Activated CD4-positive, CD25-positive, alpha-beta regulatory T cell (primary cell): ENCODE results near the gene OPHN1.
"Not testable (repeated sequence)": the region's sequence is repeated elsewhere in the genome, so short reads cannot be mapped to it uniquely, and the experiment has no call there.

Experiments
- DNase-seq, 4 experiments: peaks; one replicate each; lab custom pipeline; 2025; lab: John Stamatoyannopoulos, UW

Gene OPHN1

DNA sequence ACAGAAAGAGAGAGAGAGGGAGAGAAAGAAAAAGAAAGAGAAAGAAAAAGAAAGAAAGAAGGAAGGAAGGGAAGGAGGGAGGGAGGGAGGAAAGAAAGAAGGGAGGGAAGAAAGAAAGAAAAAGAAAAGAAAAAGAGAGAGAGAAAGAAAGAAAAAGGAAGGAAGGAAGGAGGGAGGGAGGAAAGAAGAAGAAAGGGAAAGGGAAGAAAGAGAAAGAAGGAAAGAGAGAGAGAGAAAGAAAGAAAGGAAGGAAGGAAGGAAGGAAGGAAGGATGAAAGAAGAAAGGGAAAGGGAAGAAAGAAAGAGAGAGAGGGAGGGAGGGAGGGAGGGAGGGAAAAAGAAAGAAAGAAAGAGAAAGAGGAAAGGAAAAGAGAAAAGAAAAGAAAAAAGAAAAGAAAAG lies 10.8 kb downstream of the OPHN1 start:
- DNase-seq: no peak

GRCh38 chrX:68421636-68422035 lies 11.7 kb downstream of the OPHN1 start:
- no peak for DNase-seq

GRCh38 chrX:68420559-68420958 lies 12.7 kb downstream of the OPHN1 start:
- no peak for DNase-seq

GRCh38 chrX:68419975-68420374 lies 13.3 kb downstream of the OPHN1 start:
- DNase-seq: no peak

DNA sequence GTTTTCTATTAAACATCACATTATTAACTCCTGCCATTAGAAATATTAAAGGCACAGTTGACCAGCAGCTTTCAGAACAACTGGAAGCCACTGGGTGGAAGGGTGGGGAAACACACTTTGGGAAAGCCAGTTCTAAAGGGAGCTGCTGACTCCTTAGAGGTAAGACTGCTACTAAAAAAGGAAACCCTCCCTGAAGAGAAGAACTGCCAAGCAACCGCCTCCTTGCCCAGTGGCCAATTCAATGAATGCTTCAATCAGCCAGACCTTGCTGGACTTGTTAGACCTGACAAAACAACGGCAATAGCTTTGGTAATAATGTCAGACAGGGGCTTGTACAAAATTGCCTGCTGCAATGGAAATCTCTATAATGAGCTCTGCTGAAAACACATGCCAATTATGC lies 15.6 kb downstream of the OPHN1 start:
- no peak for DNase-seq

GRCh38 chrX:68416592-68416991 lies 16.7 kb downstream of the OPHN1 start:
- no peak for DNase-seq

GRCh38 chrX:68415316-68415715 lies 18.0 kb downstream of the OPHN1 start:
- no peak for DNase-seq

GRCh38 chrX:68413254-68413653 lies 20.0 kb downstream of the OPHN1 start:
- DNase-seq: no peak

- no peak for DNase-seq
Observed at GRCh38 chrX:68411729-68412128, 21.6 kb downstream of the OPHN1 start.

GRCh38 chrX:68409194-68409593 lies 24.1 kb downstream of the OPHN1 start:
- DNase-seq: no peak

- no peak for DNase-seq
Observed at GRCh38 chrX:68403522-68403921, 29.8 kb downstream of the OPHN1 start.

DNA sequence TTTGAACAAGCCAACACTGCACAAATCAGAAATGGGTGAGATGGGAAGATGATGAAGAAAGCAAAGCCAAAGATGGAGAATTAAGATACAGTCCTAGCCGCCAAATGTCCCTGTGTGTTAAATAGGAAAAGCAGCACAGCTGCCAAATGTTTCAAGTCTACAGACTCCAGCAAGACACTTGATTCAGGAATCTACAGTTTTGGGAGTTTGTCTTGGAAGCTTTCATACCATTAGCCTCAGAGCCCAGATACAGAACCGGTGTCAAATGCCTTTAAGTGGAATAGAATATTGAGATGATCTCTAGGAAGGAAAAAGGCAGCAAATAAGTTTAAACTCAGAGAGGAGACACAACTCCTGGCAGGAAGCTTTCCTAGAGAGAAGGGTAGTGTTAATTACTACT lies 30.3 kb downstream of the OPHN1 start:
- no peak for DNase-seq

GRCh38 chrX:68402094-68402493 lies 31.2 kb downstream of the OPHN1 start:
- DNase-seq: no peak

GRCh38 chrX:68398291-68398690 lies 35.0 kb downstream of the OPHN1 start:
- no peak for DNase-seq

DNA sequence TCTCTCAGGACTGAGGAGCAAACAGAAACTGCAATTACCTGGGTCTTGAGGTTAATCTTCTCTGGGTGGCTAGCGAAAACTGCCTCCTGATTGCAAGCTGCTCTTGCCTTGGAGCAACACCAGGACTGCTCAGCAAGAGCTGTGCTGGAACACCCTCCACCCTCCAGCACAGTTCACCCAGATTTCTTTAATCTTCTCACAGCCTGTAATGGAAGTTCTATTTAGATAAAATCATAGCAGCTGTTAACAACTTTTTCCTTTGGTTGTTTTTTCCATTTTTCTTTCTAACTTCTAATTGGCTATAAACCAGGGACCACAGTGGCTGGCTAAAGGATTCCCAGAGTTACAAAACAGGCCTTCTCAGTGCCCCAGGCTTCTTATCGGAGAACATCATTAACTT lies 36.3 kb downstream of the OPHN1 start:
- DNase-seq: no peak

DNA sequence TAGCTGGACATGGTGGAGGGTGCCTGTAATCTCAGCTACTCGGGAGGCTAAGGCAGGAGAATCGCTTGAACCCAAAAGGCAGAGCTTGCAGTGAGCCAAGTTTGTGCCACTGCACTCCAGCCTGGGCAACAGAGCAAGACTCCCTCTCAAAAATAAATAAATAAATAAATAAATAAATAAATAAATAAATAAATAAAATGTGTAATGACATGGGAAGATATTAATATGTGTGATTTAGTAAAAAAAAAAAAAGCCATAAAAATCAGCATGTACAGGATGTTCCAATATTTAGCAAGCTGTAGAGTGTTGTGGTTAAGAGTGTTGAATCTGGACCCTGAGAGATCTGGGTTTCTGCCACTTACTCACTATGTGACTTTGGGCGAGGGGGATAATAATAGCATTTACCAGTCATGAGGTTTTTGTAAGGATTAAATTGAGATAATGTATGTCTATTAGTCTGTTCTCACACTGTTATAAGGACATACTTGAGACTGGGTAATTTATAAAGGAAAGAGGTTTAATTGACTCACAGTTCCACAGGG lies 43.8 kb downstream of the OPHN1 start:
- DNase-seq: not testable (repeated sequence)

DNA sequence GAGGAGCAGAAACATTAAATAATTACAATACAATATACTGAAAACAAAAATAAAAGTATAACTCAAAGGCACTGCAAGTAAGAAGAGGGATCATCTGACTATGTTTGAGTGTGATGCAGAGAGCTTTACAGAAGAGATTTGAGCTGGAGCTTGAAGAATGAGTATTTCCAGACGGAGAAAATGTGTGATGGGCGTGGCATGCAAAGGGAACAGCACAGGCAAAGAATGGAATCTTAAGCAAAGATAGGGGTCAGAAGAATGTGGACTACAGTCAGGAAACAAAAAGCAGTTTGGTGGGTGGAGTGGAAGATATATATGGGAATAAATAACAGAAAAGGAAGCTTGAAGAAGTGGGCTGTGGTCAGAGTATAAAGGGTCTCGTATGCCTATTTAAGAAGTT lies 45.5 kb downstream of the OPHN1 start:
- no peak for DNase-seq

DNA sequence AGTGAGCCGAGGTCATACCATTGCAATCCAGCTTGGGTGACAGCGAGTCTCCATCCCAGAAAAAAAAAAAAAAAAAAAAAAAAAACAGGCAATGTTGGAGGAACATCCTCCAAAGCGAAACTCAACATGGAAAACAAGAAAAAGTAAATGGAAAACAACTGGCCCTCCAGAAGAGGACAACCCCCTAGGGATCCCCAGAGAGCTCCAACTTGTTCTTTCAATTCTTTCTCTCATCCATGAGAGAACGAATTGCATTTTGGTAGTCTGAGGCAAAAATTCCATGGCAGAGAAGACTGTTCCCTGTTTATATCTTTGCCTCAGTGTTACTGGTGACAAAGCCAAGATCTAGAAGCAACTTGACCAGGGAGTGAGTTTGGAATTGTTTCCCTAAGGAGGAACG lies 49.8 kb downstream of the OPHN1 start:
- DNase-seq: no peak

DNA sequence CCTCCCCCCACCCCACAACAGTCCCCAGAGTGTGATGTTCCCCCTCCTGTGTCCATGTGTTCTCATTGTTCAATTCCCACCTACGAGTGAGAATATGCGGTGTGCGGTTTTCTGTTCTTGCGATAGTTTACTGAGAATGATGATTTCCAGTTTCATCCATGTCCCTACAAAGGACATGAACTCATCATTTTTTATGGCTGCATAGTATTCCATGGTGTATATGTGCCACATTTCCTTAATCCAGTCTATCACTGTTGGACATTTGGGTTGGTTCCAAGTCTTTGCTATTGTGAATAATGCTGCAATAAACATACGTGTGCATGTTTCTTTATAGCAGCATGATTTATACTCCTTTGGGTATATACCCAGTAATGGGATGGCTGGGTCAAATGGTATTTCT lies 55.7 kb downstream of the OPHN1 start:
- DNase-seq: not testable (repeated sequence)

- no peak for DNase-seq
Observed at GRCh38 chrX:68376373-68376772, 56.9 kb downstream of the OPHN1 start.

- no peak for DNase-seq
Observed at GRCh38 chrX:68375803-68376202, 57.5 kb downstream of the OPHN1 start.

- no peak for DNase-seq
Observed at GRCh38 chrX:68372665-68373064, 60.6 kb downstream of the OPHN1 start.

DNA sequence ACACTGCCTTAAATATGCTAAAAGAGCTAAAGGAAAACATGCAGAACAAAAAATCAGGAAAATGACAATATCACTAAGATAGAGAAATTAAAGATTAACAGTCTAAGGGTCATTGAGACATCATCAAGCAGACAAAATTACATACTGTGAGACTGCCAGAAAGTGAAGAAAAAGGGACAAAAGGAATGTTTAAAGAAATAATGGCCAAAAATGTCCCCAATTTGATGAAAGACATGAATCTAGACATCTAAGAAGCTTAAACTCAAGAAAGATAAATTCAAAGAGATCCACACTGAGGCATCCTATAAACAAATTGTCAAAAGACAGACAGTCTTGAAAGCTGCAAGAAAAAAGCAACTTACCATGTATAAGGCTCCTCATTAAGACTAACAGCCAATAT lies 63.7 kb downstream of the OPHN1 start:
- DNase-seq: no peak

- DNase-seq: no peak
Observed at GRCh38 chrX:68365341-68365740, 68.0 kb downstream of the OPHN1 start.

DNA sequence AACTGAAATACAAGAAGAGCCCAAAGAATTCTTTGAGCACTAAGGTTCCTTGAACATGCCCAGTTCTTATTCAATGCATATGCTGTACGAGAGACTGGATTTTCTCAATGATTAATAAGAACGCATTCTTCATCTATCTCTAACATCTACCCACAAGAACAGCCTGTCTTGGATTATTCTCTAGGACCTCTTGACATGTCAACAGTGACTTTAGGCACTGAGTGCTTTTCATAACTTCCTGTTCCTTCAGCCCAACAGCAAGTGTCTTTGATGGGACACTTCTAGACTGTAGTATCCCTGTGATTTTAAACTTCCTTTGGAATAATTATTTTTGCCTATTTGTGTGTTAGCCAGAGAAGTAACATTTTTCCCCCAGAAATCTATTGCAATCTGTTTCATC lies 69.3 kb downstream of the OPHN1 start:
- no peak for DNase-seq
